COLO829 (cell line): Measurements from ENCODE around the gene EFNA2.
A peak's percentile ranks its signal among the peaks of the same experiment; 100 is the strongest.
"Not testable (repeated sequence)": the region's sequence is repeated elsewhere in the genome, so short reads cannot be mapped to it uniquely, and the experiment has no call there.

Source experiments
- DNase-seq: peaks from one replicate; pipeline ENCODE4 v3.0.0; 2012; ENCODE audit warnings: low spot score

EFNA2 gene

GRCh38 chr19:1285737-1286360 is at the start of gene EFNA2:
Gene EFNA2, plus strand, starts transcription at chr19:1285873. Its CDS starts 296 bp downstream, at chr19:1286169.
- no peak for DNase-seq

- no peak for DNase-seq
Observed at GRCh38 chr19:1236576-1236975, 49.1 kb upstream of the EFNA2 start.

- DNase-seq: no peak
Observed at GRCh38 chr19:1237027-1237659, 48.5 kb upstream of the EFNA2 start.

- no peak for DNase-seq
Observed at GRCh38 chr19:1237754-1238368, 47.8 kb upstream of the EFNA2 start, which contains the start of gene CBARP. Gene CBARP, minus strand, starts transcription at chr19:1238005. Its CDS starts 1,905 bp downstream, at chr19:1236100.

GRCh38 chr19:1238369-1239303 is 47.0 kb upstream of the EFNA2 start:
- DNase-seq: no peak

GRCh38 chr19:1239420-1239795 is 46.3 kb upstream of the EFNA2 start:
- DNase-seq: no peak

GRCh38 chr19:1239796-1240737 is 45.6 kb upstream of the EFNA2 start:
- DNase-seq: peak; percentile 95

- no peak for DNase-seq
Observed at GRCh38 chr19:1240925-1241324, 44.7 kb upstream of the EFNA2 start.

GRCh38 chr19:1241417-1242095 is 44.1 kb upstream of the EFNA2 start, which contains the start of gene ATP5F1D:
Gene ATP5F1D, plus strand, starts transcription at chr19:1241751. Its CDS starts 100 bp downstream, at chr19:1241851.
- peak; percentile 96 for DNase-seq

- DNase-seq: peak; percentile 84
Observed at GRCh38 chr19:1243768-1244692, 41.6 kb upstream of the EFNA2 start.

GRCh38 chr19:1244693-1245451 is 40.8 kb upstream of the EFNA2 start:
- no peak for DNase-seq

GRCh38 chr19:1245494-1246264 is 40.0 kb upstream of the EFNA2 start:
- no peak for DNase-seq

GRCh38 chr19:1246265-1247087 is 39.2 kb upstream of the EFNA2 start:
- DNase-seq: not testable (repeated sequence)

GRCh38 chr19:1247748-1248138 is 37.9 kb upstream of the EFNA2 start:
- DNase-seq: no peak

GRCh38 chr19:1248139-1248785 is 37.4 kb upstream of the EFNA2 start, which contains the start of gene MIDN:
Gene MIDN, plus strand, starts transcription at chr19:1248583. Its CDS starts 1,714 bp downstream, at chr19:1250297.
- no peak for DNase-seq

- no peak for DNase-seq
Observed at GRCh38 chr19:1248786-1249297, 36.8 kb upstream of the EFNA2 start.
